Measurements from ENCODE around the gene PRDM16.

Gene PRDM16

DNA sequence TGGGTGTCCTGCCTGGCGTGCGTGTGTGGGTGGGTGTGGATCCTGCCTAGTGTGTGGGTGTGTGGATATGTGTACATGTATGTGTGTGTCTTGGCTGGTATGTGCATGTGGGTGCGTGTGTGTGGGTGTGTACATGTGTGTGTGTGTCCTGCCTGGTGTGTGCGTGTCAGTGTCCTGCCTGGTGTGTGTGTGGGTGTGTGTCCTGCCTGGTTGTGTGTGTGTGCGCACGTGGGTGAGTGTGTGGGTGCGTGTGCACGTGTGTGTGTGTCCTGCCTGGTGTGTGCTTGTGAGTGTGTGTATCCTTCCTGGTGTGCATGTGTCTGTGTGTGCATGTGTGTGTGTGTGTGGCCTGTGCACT, 60.1 kb downstream of the PRDM16 start:
- no peaks in the 10 kb centered on the region for H3K9me3 ChIP-seq (ENCODE audit: control insufficient read depth, insufficient read depth, low read length)
- no peaks in the 10 kb centered on the region for H3K27me3 ChIP-seq (ENCODE audit: control insufficient read depth, insufficient read depth, low read length)
- no peak overlapping the region for H3K9ac ChIP-seq (ENCODE audit: low read depth, low read length)
- H3K4me1 ChIP-seq (ENCODE audit: control insufficient read depth, insufficient read depth, low read length) = no peaks in the 10 kb centered on the region
- H3K27ac ChIP-seq (ENCODE audit: low read depth, low read length) = no peak overlapping the region
- no peak overlapping the region for H3K4me3 ChIP-seq (ENCODE audit: low read depth, low read length)
- H3K36me3 ChIP-seq (ENCODE audit: control insufficient read depth, insufficient read depth, low read length) = no peaks in the 10 kb centered on the region

DNA sequence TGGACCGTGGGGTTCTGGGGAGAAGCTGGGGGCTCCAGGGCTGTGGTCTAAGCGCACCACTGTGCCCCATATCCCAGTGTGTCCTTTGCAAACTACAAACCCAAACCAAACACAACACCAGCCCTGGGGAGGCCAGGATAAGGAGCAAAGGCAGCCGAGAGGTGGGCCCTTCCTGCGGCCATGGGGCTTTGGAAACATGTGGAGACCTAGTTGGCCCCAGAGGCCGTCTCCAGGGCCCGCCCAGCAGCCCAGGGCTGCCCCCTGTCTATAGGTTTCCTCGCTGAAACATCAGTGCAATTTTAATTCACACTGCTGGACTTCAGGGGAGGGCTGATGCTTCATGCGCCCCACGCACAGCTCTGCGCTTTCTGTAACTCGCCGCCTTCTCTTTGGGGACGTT, 61.3 kb downstream of the PRDM16 start:
- Histone ChIP-seq H3K9ac (ENCODE audit: low read depth, low read length) (no peak overlapping the region), H3K9me3 (ENCODE audit: control insufficient read depth, insufficient read depth, low read length) (no peaks in the 10 kb centered on the region), H3K27me3 (ENCODE audit: control insufficient read depth, insufficient read depth, low read length) (no peaks in the 10 kb centered on the region), H3K27ac (ENCODE audit: low read depth, low read length) (no peak overlapping the region), H3K4me1 (ENCODE audit: control insufficient read depth, insufficient read depth, low read length) (no peaks in the 10 kb centered on the region; the same call in 1 of the 2 replicates), H3K36me3 (ENCODE audit: control insufficient read depth, insufficient read depth, low read length) (no peaks in the 10 kb centered on the region), H3K4me3 (ENCODE audit: low read depth, low read length) (no peak overlapping the region)

DNA sequence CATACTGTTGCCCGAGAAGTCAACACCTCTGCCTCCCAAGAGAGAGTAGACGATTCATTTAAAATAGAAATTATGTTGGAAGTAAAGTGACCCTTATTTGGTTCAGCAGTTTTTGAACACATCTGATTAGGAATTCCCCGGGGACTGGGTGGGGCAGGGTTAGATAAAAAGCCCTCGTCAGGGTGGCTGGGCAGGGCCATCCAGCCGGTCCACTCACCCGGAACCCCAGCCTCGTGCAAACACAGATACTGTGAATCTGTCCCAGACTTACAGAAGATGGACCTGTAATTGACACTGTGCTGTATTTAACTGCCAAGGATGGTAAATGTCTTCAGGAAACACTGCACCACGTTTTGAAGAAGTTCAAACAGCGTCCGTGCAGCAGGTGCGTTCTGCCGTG, 63.7 kb downstream of the PRDM16 start:
- no peaks in the 10 kb centered on the region for H3K9me3 ChIP-seq (ENCODE audit: control insufficient read depth, insufficient read depth, low read length)
- no peaks in the 10 kb centered on the region for H3K27me3 ChIP-seq (ENCODE audit: control insufficient read depth, insufficient read depth, low read length)
- H3K9ac ChIP-seq (ENCODE audit: low read depth, low read length) = no peak overlapping the region
- no peak overlapping the region for H3K27ac ChIP-seq (ENCODE audit: low read depth, low read length)
- H3K4me1 ChIP-seq (ENCODE audit: control insufficient read depth, insufficient read depth, low read length) = no peaks in the 10 kb centered on the region; the same call in 1 of the 2 replicates
- no peaks in the 10 kb centered on the region for H3K36me3 ChIP-seq (ENCODE audit: control insufficient read depth, insufficient read depth, low read length)
- no peak overlapping the region for H3K4me3 ChIP-seq (ENCODE audit: low read depth, low read length)

DNA sequence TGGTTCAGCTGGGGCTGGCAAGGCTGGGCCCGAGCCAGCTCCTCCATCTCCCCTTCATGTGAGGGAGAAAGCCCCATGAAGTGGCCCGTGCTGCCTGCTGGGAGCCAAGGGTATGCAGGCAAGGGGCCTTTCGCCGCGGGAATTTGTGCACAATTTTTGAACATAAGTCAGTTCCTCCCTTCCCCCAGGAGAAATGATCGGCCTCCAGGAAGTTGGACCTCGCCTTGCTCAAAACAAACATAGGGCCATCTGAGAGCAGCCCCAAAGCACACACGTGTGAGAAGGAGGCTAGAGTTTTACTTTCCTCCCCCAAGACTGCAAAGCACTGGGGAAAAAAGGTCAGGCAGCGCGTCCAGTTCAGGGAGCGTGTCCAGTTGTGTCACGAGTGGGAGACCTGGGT, 64.7 kb downstream of the PRDM16 start:
- Histone ChIP-seq H3K27ac (ENCODE audit: low read depth, low read length) (no peak overlapping the region), H3K9ac (ENCODE audit: low read depth, low read length) (no peak overlapping the region), H3K27me3 (ENCODE audit: control insufficient read depth, insufficient read depth, low read length) (no peaks in the 10 kb centered on the region), H3K4me3 (ENCODE audit: low read depth, low read length) (no peak overlapping the region), H3K36me3 (ENCODE audit: control insufficient read depth, insufficient read depth, low read length) (no peaks in the 10 kb centered on the region), H3K4me1 (ENCODE audit: control insufficient read depth, insufficient read depth, low read length) (no peaks in the 10 kb centered on the region; the same call in 1 of the 2 replicates), H3K9me3 (ENCODE audit: control insufficient read depth, insufficient read depth, low read length) (no peaks in the 10 kb centered on the region)

DNA sequence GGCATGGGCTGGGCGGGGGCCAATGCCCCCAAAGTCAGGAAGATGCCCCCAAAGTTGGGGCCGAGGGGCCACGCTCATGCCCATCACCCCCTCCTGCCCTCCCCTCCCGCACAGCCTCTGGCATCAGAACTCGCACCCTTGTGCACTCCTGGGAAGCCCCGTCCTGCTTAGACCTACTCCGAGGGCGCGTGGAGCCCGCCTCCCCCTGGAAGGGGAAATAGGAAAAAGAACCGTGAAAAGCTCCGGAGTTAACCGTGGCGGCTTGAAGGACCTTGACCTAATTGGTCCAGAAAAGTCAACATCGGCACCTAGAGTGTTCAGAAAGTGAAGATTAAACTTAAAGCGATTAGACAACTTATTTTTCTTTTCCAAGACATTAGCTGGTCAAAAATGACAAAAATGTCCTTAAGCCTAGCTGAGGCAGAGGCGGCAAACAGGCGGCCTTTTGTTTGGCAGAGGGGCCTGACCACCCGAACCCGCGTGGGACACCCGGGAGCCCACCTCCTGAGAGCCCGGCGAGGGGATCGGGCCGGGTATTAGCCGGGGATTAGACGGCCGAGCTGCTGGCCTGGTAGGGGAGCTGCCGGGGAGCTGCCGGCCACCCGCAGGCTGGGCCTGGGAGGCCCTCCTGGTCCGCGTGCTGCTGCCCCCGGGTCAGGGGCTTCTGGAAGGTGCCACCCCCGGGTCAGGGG, 65.5 kb downstream of the PRDM16 start:
- Histone ChIP-seq H3K36me3 (ENCODE audit: control insufficient read depth, insufficient read depth, low read length) (no peaks in the 10 kb centered on the region), H3K4me3 (ENCODE audit: low read depth, low read length) (no peak overlapping the region), H3K27ac (ENCODE audit: low read depth, low read length) (no peak overlapping the region), H3K9me3 (ENCODE audit: control insufficient read depth, insufficient read depth, low read length) (no peaks in the 10 kb centered on the region), H3K4me1 (ENCODE audit: control insufficient read depth, insufficient read depth, low read length) (no peaks in the 10 kb centered on the region; the same call in 1 of the 2 replicates), H3K27me3 (ENCODE audit: control insufficient read depth, insufficient read depth, low read length) (no peaks in the 10 kb centered on the region), H3K9ac (ENCODE audit: low read depth, low read length) (no peak overlapping the region)

DNA sequence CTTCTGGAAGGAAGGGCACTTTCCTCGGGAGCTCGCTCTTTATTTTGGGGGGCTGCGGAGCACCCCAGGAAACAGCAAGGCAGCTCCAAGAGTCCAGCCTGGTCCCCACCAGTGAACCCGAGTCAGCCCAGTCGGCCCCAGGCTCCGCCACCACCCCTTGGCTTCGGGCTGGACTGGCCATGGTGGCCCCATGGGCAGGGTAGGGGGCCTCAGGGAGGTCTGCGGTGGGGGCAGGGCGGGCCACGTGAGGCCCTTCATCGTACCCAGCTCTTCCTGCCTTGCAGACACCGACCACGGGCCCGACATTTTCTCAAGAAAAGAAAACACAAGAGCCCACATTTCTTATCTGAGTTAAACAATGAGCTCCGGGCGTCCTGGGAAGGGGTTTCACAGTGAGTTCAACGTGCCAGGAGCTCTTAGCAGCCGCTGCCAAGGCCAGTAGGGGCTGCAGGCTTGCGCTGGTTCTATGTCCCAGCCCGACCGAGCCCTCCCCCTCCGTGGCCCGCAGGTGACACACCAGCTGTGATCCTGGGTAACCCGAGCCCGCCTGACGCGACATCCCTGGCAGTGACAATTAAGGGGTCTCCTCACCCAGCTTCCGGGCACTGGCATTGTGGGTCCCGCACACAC, 66.2 kb downstream of the PRDM16 start:
- Histone ChIP-seq H3K4me1 (ENCODE audit: control insufficient read depth, insufficient read depth, low read length) (no peaks in the 10 kb centered on the region; the same call in 1 of the 2 replicates), H3K27ac (ENCODE audit: low read depth, low read length) (no peak overlapping the region), H3K9ac (ENCODE audit: low read depth, low read length) (no peak overlapping the region), H3K36me3 (ENCODE audit: control insufficient read depth, insufficient read depth, low read length) (no peaks in the 10 kb centered on the region), H3K4me3 (ENCODE audit: low read depth, low read length) (no peak overlapping the region), H3K9me3 (ENCODE audit: control insufficient read depth, insufficient read depth, low read length) (no peaks in the 10 kb centered on the region), H3K27me3 (ENCODE audit: control insufficient read depth, insufficient read depth, low read length) (no peaks in the 10 kb centered on the region)

DNA sequence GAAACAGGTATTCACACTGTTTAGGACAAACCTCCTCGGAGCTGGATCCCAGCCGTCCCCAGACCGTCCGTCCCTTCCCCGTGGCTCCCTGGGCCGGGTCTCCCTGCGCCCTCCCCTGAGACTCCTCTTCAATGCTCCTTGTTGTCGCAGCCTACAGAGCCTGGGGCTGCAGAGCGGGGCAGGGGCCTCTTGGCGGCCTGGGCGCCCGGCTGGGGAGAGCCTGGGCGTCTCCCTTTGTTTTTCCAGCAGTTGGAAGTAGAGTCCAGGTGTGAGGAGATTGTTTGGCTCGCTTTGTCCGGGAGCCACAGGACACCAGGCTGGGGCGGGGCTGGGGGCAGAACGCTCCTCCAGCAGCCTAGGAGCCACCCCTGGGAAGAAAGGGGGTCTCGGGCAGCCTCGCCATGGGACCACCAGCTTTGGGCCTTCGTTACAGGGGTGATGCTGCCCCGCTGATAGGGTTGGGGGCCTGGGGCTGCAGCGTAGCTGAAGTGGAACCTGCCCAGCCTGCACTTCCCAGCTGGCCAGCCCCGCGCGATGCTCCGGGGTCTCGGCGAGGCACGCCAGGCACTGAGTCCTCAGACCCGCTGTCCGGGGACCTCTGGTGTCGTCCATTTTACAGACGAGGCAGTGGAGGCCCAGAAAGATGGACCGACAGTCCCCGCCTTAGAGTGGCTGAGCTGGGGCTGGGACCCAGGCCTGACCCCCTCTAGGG, 66.9 kb downstream of the PRDM16 start:
- H3K36me3 ChIP-seq (ENCODE audit: control insufficient read depth, insufficient read depth, low read length) = no peaks in the 10 kb centered on the region
- H3K9ac ChIP-seq (ENCODE audit: low read depth, low read length) = no peak overlapping the region
- H3K4me1 ChIP-seq (ENCODE audit: control insufficient read depth, insufficient read depth, low read length) = no peaks in the 10 kb centered on the region; the same call in 1 of the 2 replicates
- H3K27ac ChIP-seq (ENCODE audit: low read depth, low read length) = no peak overlapping the region
- H3K4me3 ChIP-seq (ENCODE audit: low read depth, low read length) = no peak overlapping the region
- no peaks in the 10 kb centered on the region for H3K27me3 ChIP-seq (ENCODE audit: control insufficient read depth, insufficient read depth, low read length)
- H3K9me3 ChIP-seq (ENCODE audit: control insufficient read depth, insufficient read depth, low read length) = no peaks in the 10 kb centered on the region

DNA sequence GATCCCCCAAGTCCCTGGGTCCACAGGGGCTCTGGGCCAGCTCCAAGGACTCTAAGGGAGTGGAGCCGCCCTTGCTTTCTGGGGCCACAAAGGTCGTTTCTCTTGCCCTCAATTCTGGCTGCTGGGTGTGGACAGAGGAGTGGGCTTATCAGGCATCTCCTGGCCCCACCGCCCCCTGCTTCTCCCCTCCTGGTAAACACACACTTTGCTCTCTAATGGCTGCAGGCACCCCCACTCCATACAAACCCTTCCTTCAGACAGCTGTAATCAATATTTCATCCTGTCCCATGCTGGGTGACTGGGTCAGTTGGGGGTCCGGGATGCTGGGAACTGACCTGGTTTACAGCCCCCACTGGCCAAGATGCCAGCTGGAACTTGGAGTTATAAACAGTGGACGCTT, 67.5 kb downstream of the PRDM16 start:
- H3K27ac ChIP-seq (ENCODE audit: low read depth, low read length) = no peak overlapping the region
- H3K4me3 ChIP-seq (ENCODE audit: low read depth, low read length) = no peak overlapping the region
- H3K36me3 ChIP-seq (ENCODE audit: control insufficient read depth, insufficient read depth, low read length) = no peaks in the 10 kb centered on the region
- H3K9ac ChIP-seq (ENCODE audit: low read depth, low read length) = no peak overlapping the region
- no peaks in the 10 kb centered on the region; the same call in 1 of the 2 replicates for H3K4me1 ChIP-seq (ENCODE audit: control insufficient read depth, insufficient read depth, low read length)
- H3K27me3 ChIP-seq (ENCODE audit: control insufficient read depth, insufficient read depth, low read length) = no peaks in the 10 kb centered on the region
- H3K9me3 ChIP-seq (ENCODE audit: control insufficient read depth, insufficient read depth, low read length) = no peaks in the 10 kb centered on the region

DNA sequence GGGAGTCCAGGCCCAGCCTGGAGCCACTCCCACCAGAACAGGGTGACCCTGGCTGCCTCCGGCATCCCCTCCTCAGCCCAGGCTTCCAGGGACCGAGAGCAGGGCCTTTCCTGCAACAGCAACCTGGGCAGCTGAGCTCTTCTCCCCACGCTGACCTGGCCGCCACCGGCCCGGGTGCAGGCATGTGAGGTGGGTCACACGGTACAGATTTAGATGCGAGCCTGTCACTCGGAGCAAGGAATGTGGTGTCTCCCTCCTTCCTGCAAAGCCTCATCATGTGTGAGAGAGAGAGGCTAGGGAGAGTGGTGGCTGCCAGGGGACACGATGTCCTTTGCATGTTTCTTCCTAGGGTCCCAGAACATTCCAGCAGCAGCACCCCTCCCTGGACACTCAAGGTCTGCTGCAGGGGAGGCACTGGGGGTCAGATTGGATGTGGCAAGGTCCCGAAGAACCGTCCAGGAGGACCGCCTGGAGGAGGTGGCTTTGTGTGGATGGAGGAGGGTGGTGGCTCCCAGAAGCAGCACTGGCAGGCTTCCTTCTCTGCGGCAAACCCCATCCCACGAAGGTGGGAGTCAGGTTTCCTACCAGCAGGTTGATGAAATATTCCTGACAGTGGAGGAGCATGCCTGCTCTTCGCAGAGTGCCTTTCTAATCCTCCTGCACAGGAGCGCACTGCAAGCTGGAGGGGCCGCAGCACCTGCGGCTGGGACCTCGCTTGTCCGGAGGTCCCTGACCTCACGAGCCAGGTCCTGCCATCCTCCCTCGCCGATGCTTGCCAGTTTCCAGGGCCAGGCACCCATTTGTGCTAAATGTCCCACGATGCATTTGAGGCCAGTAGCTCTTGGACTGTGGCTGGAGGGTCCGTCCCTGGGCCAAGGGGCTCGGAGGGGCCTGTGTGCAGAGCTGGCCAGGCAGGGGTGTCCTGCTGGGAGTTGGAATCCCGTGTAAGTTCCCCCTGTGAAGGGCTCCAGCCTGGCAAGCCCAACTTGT, 68.4 kb downstream of the PRDM16 start:
- no peak overlapping the region for H3K9ac ChIP-seq (ENCODE audit: low read depth, low read length)
- H3K27me3 ChIP-seq (ENCODE audit: control insufficient read depth, insufficient read depth, low read length) = no peaks in the 10 kb centered on the region
- no peaks in the 10 kb centered on the region; the same call in 1 of the 2 replicates for H3K4me1 ChIP-seq (ENCODE audit: control insufficient read depth, insufficient read depth, low read length)
- no peaks in the 10 kb centered on the region for H3K9me3 ChIP-seq (ENCODE audit: control insufficient read depth, insufficient read depth, low read length)
- no peak overlapping the region for H3K4me3 ChIP-seq (ENCODE audit: low read depth, low read length)
- H3K36me3 ChIP-seq (ENCODE audit: control insufficient read depth, insufficient read depth, low read length) = no peaks in the 10 kb centered on the region
- H3K27ac ChIP-seq (ENCODE audit: low read depth, low read length) = no peak overlapping the region

DNA sequence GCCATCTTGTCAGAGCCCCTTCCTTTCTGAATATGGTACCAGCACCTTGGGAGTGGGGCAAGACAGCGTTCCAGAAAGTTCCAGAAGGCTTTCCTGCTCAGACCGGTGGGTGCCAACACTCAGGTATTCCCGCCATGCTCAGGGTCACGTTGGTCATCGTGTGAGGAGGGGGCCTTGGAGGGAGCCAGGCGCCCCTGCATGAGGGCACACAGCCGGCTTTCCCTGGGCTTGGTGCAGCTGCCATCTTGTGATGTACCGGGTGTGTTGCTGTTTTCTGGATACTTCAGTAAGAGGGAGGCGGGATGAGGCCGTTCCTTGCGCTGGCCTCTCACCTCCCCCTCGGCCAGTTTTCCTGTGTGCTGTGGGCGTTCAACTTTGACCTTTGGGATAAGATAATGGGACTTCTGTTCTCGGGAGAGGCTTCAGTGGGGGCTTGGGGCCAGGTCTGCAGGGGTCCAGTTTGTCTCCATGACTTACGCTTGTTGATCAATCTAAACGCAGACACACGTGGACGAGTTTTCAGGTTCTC, 69.7 kb downstream of the PRDM16 start:
- Histone ChIP-seq H3K27ac (ENCODE audit: low read depth, low read length) (no peak overlapping the region), H3K4me1 (ENCODE audit: control insufficient read depth, insufficient read depth, low read length) (no peaks in the 10 kb centered on the region; the same call in 1 of the 2 replicates), H3K9me3 (ENCODE audit: control insufficient read depth, insufficient read depth, low read length) (no peaks in the 10 kb centered on the region), H3K27me3 (ENCODE audit: control insufficient read depth, insufficient read depth, low read length) (no peaks in the 10 kb centered on the region), H3K36me3 (ENCODE audit: control insufficient read depth, insufficient read depth, low read length) (no peaks in the 10 kb centered on the region), H3K9ac (ENCODE audit: low read depth, low read length) (no peak overlapping the region), H3K4me3 (ENCODE audit: low read depth, low read length) (no peak overlapping the region)
